Measurements from ENCODE around the gene KIAA0753. TPM values are rescaled to one million over a fixed set of nuclear protein-coding genes. Genes with fewer than 3 reads are reported as not detected.

Gene KIAA0753
- total and polyA plus RNA-seq, 2 of the 13 experiments (the other 11 are each of a cell fraction or from before 2014, with no cell fraction given): 5.2 to 9.1 TPM

GRCh38 chr17:6640536-6641246 is at the start of gene KIAA0753, which contains the start of gene TXNDC17 (continued):
- TF ChIP-seq ZFP41 (CRISPR knock-in tag; IDR thresholded peaks at IDR 0.05; ENCODE audit: borderline replicate concordance) (0 out of 2 replicates have a peak, but pooled peaks have one; percentile 49), RXRB (CRISPR knock-in tag; IDR thresholded peaks at IDR 0.05; ENCODE audit: borderline replicate concordance) (peak; percentile 62; the same call in 1 of the 2 replicates), RERE (CRISPR knock-in tag; IDR thresholded peaks at IDR 0.05; ENCODE audit: low read depth) (no peak), ISL2 (CRISPR knock-in tag; IDR thresholded peaks at IDR 0.05) (peak; percentile 54), PCBP2 (optimal IDR thresholded peaks at IDR 0.05; ENCODE audit: low read depth, low read length, poor library complexity, severe bottlenecking) (no peak), ZNF567 (CRISPR knock-in tag; IDR thresholded peaks at IDR 0.05; ENCODE audit: borderline replicate concordance) (0 out of 2 replicates have a peak, but pooled peaks have one; percentile 92), RARA (CRISPR knock-in tag; IDR thresholded peaks at IDR 0.05) (peak; percentile 40; the same call in 1 of the 2 replicates), ZNF891 (CRISPR knock-in tag; IDR thresholded peaks at IDR 0.05) (0 out of 2 replicates have a peak, but pooled peaks have one; percentile 24), GATAD1 (CRISPR knock-in tag; IDR thresholded peaks at IDR 0.05) (peak; percentile 89), ZNF3 (CRISPR knock-in tag; IDR thresholded peaks at IDR 0.05) (no peak), TBP (CRISPR knock-in tag; IDR thresholded peaks at IDR 0.05) (no peak), U2AF2 (IDR thresholded peaks at IDR 0.05; ENCODE audit: low read depth, low read length) (peak; percentile 88; the same call in 1 of the 2 replicates), ATF1 (CRISPR knock-in tag; IDR thresholded peaks at IDR 0.05) (no peak), ZNF615 (CRISPR knock-in tag; IDR thresholded peaks at IDR 0.05; ENCODE audit: borderline replicate concordance) (no peak), ZNF441 (CRISPR knock-in tag; IDR thresholded peaks at IDR 0.05; ENCODE audit: borderline replicate concordance) (0 out of 2 replicates have a peak, but pooled peaks have one; percentile 33), NR2F2 (IDR thresholded peaks at IDR 0.05; ENCODE audit: borderline replicate concordance, low read depth) (peak; percentile 22; the same call in 1 of the 2 replicates), ZNF879 (CRISPR knock-in tag; IDR thresholded peaks at IDR 0.05) (0 out of 2 replicates have a peak, but pooled peaks have one; percentile 19), TEAD3 (CRISPR knock-in tag; optimal IDR thresholded peaks at IDR 0.05; ENCODE audit: borderline replicate concordance) (peak; percentile 24), ZNF446 (CRISPR knock-in tag; IDR thresholded peaks at IDR 0.05) (peak; percentile 76; the same call in 1 of the 2 replicates)
- TF ChIP-seq, protein P1, sequence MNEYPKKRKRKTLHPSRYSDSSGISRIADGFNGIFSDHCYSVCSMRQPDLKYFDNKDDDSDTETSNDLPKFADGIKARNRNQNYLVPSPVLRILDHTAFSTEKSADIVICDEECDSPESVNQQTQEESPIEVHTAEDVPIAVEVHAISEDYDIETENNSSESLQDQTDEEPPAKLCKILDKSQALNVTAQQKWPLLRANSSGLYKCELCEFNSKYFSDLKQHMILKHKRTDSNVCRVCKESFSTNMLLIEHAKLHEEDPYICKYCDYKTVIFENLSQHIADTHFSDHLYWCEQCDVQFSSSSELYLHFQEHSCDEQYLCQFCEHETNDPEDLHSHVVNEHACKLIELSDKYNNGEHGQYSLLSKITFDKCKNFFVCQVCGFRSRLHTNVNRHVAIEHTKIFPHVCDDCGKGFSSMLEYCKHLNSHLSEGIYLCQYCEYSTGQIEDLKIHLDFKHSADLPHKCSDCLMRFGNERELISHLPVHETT (CRISPR knock-in tag; conservative IDR thresholded peaks at IDR 0.05): peak; percentile 54
- TF ChIP-seq, protein P2, sequence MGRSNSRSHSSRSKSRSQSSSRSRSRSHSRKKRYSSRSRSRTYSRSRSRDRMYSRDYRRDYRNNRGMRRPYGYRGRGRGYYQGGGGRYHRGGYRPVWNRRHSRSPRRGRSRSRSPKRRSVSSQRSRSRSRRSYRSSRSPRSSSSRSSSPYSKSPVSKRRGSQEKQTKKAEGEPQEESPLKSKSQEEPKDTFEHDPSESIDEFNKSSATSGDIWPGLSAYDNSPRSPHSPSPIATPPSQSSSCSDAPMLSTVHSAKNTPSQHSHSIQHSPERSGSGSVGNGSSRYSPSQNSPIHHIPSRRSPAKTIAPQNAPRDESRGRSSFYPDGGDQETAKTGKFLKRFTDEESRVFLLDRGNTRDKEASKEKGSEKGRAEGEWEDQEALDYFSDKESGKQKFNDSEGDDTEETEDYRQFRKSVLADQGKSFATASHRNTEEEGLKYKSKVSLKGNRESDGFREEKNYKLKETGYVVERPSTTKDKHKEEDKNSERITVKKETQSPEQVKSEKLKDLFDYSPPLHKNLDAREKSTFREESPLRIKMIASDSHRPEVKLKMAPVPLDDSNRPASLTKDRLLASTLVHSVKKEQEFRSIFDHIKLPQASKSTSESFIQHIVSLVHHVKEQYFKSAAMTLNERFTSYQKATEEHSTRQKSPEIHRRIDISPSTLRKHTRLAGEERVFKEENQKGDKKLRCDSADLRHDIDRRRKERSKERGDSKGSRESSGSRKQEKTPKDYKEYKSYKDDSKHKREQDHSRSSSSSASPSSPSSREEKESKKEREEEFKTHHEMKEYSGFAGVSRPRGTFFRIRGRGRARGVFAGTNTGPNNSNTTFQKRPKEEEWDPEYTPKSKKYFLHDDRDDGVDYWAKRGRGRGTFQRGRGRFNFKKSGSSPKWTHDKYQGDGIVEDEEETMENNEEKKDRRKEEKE (IDR thresholded peaks at IDR 0.05): no peak
